RWPE1 (cell line): ENCODE data around the gene SND1.

Source experiments
- CTCF ChIA-PET: fragments of 350-600 bp; sonication (Branson Sonifier 250); formaldehyde crosslinking; extraction: SDS; loops from one replicate; lab custom pipeline; 2021; lab: Yijun Ruan, JAX
- POLR2A ChIA-PET: fragments of 400-600 bp; formaldehyde crosslinking; extraction: SDS; loops from one replicate; lab custom pipeline; 2020; ENCODE audit warnings: antibody characterized with exemption; ENCODE audit not compliant: low non-redundant PET; lab: Yijun Ruan, JAX
- DNase-seq: peaks from one replicate; pipeline ENCODE4 v3.0.0; 2012; ENCODE audit warnings: low spot score
- H3K27ac ChIP-seq: fragments of 450-650 bp; 2 replicates; pipeline ENCODE4 v1.5.1; 2017
- CTCF ChIP-seq: fragments of 450-650 bp; conservative IDR thresholded peaks from 2 replicates; pipeline ENCODE4 v1.5.1; 2017; ENCODE audit warnings: low read depth, mild to moderate bottlenecking

SND1 gene

GRCh38 chr7:127760436-127761031 lies 108.5 kb downstream of the SND1 start:
- CTCF ChIA-PET, result no interaction called here
- no peak for TF ChIP-seq CTCF
- POLR2A ChIA-PET, result no interaction called here
- no peak overlapping the region for H3K27ac ChIP-seq
- no peak for DNase-seq

- no peak overlapping the region for H3K27ac ChIP-seq
- ChIA-PET CTCF (no interaction called here), POLR2A (no interaction called here)
- no peak for TF ChIP-seq CTCF
- no peak for DNase-seq
Observed at GRCh38 chr7:127761196-127761595, 109.2 kb downstream of the SND1 start.

GRCh38 chr7:127764681-127765080 lies 112.7 kb downstream of the SND1 start:
- no peak overlapping the region for H3K27ac ChIP-seq
- TF ChIP-seq CTCF, result no peak
- ChIA-PET POLR2A (no interaction called here), CTCF (interaction anchor here (0.6 kb wide), 1 partner anchor 59 kb away, joined by 3 read pairs; no protein-coding TSS in a partner anchor)
- no peak for DNase-seq

GRCh38 chr7:127765150-127765549 lies 113.2 kb downstream of the SND1 start:
- no peak for TF ChIP-seq CTCF
- no peak overlapping the region for H3K27ac ChIP-seq
- CTCF ChIA-PET, result interaction anchor here (0.6 kb wide), 1 partner anchor 60 kb away, joined by 3 read pairs; no protein-coding TSS in a partner anchor

GRCh38 chr7:127766831-127767459 lies 115.0 kb downstream of the SND1 start:
- no peak overlapping the region for H3K27ac ChIP-seq
- CTCF ChIA-PET, result interaction anchor here (0.6 kb wide), 1 partner anchor 134 kb away, joined by 3 read pairs; no protein-coding TSS in a partner anchor
- TF ChIP-seq CTCF, result no peak
- no peak for DNase-seq
- POLR2A ChIA-PET, result no interaction called here

More at GRCh38 chr7:127765150-127765549, 113.2 kb downstream of the SND1 start:
- POLR2A ChIA-PET, result no interaction called here
- DNase-seq, result no peak

- ChIA-PET POLR2A (no interaction called here), CTCF (no interaction called here)
- no peak for DNase-seq
- no peak for TF ChIP-seq CTCF
- no peak overlapping the region for H3K27ac ChIP-seq
Observed at GRCh38 chr7:127768241-127768640, 116.2 kb downstream of the SND1 start.
